Stimulated activated effector memory CD8-positive, alpha-beta T cell treated with anti-CD3 and anti-CD28 coated beads, Interleukin-12 subunit alpha, Interleukin-12 subunit beta, amount 100 ng/mL, for 72 hours (primary cell): ENCODE results near the gene FOCAD.

ENCODE experiments used
- ATAC-seq: fragments of 150-1000 bp; cut with Tn5 transposase; 2 replicates; pipeline ENCODE4 v1.10.0; 2021
- DNase-seq, 2 donors: peaks; one replicate each; pipeline ENCODE4 v3.0.0; 2021 to 2022; ENCODE audit warnings: low spot score in 2 of 2
- H3K27ac Mint-ChIP-seq: one replicate; pipeline ENCODE4 v1.8.0; 2022; ENCODE audit warnings: mild to moderate bottlenecking, mixed read lengths
- H3K36me3 Mint-ChIP-seq: one replicate; pipeline ENCODE4 v1.8.0; 2022; ENCODE audit warnings: mild to moderate bottlenecking, mixed read lengths
- H3K4me1 Mint-ChIP-seq: one replicate; pipeline ENCODE4 v1.8.0; 2022; ENCODE audit warnings: mixed read lengths
- H3K4me3 Mint-ChIP-seq: one replicate; pipeline ENCODE4 v1.8.0; 2022; ENCODE audit warnings: mild to moderate bottlenecking, mixed read lengths
- H3K9me3 Mint-ChIP-seq: one replicate; pipeline ENCODE4 v1.8.0; 2022; ENCODE audit warnings: mixed read lengths

The FOCAD gene

DNA sequence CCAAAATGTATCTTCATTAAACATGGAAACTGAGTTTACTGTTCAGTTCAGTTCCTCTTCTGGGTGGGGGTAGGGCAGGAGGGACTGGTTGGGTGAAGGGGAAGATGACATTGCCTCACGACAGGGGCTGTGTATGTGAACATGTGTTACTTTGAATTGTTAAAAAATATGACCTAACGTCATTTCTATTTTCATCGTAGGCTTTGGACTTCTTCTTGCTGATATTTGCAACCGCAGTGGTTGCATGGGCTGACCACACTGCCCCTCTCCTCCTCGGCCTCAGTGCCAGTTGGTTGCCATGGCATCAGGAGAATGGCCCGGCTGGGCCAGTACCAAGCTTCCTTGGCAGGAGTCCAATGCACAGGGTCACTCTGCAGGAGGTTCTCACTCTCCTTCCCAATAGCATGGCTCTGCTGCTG lies 305.9 kb downstream of the FOCAD start:
- no peak overlapping the region for H3K4me3 Mint-ChIP-seq
- no peak for DNase-seq
- no peak for ATAC-seq
- no peaks in the 10 kb centered on the region for H3K4me1 Mint-ChIP-seq
- H3K27ac Mint-ChIP-seq = no peak overlapping the region
- H3K9me3 Mint-ChIP-seq = no peaks in the 10 kb centered on the region
- peaks cover 33% of the 10 kb centered on the region for H3K36me3 Mint-ChIP-seq

DNA sequence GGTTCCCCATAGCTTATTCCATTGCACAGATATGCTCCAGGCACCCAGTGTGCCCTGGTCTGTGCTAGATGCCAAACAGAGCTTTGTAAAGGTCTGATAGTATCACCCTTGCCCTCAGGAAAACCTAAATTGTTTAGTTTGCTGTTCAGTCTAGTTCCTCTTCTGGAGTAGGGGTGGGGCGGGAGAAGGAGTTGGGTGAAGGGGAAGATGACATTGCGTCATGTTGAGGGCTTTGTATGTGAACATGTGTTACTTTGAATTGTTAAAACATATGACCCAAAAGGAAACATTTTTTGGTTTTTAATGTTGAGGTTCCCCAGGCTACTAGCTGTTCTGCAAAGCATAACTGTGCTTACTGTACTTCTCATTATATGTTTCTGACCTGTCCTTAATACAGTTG lies 306.8 kb downstream of the FOCAD start:
- Mint-ChIP-seq H3K9me3 (no peaks in the 10 kb centered on the region), H3K4me1 (no peaks in the 10 kb centered on the region), H3K4me3 (no peak overlapping the region), H3K36me3 (peaks cover 33% of the 10 kb centered on the region), H3K27ac (no peak overlapping the region)
- no peak for ATAC-seq
- no peak for DNase-seq

GRCh38 chr9:20994486-20994885 lies 310.4 kb downstream of the FOCAD start:
- Mint-ChIP-seq H3K4me3 (no peak overlapping the region), H3K4me1 (peaks cover 11% of the 10 kb centered on the region), H3K27ac (no peak overlapping the region), H3K9me3 (no peaks in the 10 kb centered on the region), H3K36me3 (peaks cover 10% of the 10 kb centered on the region)
- no peak for DNase-seq
- ATAC-seq = no peak

- Mint-ChIP-seq H3K27ac (no peak overlapping the region), H3K4me3 (no peak overlapping the region), H3K9me3 (peaks cover 3% of the 10 kb centered on the region), H3K4me1 (peaks cover 11% of the 10 kb centered on the region), H3K36me3 (peaks cover 5% of the 10 kb centered on the region)
- DNase-seq (no peak), ATAC-seq (no peak)
These were observed 311.6 kb downstream of the FOCAD start for GRCh38 chr9:20995616-20996015.

- peak overlapping the region; percentile 61 for H3K27ac Mint-ChIP-seq
- H3K9me3 Mint-ChIP-seq = peaks cover 3% of the 10 kb centered on the region
- H3K36me3 Mint-ChIP-seq = peaks cover 5% of the 10 kb centered on the region
- H3K4me3 Mint-ChIP-seq = no peak overlapping the region
- no peak for DNase-seq
- H3K4me1 Mint-ChIP-seq = peaks cover 21% of the 10 kb centered on the region
- no peak for ATAC-seq
These were observed 312.8 kb downstream of the FOCAD start for GRCh38 chr9:20996809-20997208.

- peaks cover 5% of the 10 kb centered on the region for H3K36me3 Mint-ChIP-seq
- H3K4me3 Mint-ChIP-seq = no peak overlapping the region
- no peak for DNase-seq
- ATAC-seq = peak; percentile 74
- peak overlapping the region; percentile 61 for H3K27ac Mint-ChIP-seq
- peaks cover 29% of the 10 kb centered on the region for H3K4me1 Mint-ChIP-seq
- peaks cover 3% of the 10 kb centered on the region for H3K9me3 Mint-ChIP-seq
These were observed 313.5 kb downstream of the FOCAD start for GRCh38 chr9:20997503-20998076.

DNA sequence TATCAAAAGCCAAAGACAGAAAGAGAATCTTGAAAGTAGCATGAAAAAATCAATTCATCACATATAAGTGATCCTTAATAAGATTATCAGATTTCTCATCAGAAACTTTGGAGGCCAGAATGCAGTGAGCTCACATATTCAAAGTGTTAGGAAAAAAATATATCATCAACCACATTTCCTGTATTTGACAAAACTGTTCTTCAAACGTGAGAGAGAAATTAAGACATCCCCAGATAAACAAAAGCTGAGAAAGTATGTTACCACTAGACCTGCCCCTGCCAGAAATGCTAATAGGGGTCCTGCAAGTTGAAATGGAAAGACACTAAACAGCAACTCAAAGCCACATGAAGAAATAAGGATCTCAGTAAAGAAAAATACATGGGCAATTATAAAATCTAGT lies 317.5 kb downstream of the FOCAD start:
- H3K9me3 Mint-ChIP-seq = peaks cover 3% of the 10 kb centered on the region
- peaks cover 18% of the 10 kb centered on the region for H3K36me3 Mint-ChIP-seq
- ATAC-seq (peak; percentile 78), DNase-seq (no peak)
- H3K4me3 Mint-ChIP-seq = peak overlapping the region; percentile 4
- H3K27ac Mint-ChIP-seq = peak overlapping the region; percentile 55
- H3K4me1 Mint-ChIP-seq = peaks cover 30% of the 10 kb centered on the region

DNA sequence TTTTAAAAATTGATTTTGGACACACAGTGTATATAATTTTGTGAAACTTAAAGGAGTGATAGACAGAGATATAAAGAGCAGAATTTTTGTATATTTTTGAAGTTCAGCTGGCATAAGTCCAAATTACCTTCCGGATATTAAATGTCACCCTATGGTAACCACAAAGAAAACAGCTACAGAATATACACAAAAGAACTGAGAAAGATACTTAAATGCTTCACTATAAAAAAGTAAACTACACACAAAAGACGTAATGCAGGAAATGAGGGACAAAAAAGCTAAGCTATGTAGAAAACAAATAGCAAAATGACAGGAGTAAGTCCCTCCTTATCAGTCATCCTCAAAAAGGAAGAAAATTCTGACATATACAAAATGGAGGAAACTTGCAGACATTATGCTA lies 318.0 kb downstream of the FOCAD start:
- H3K4me3 Mint-ChIP-seq = peak overlapping the region; percentile 4
- H3K36me3 Mint-ChIP-seq = peaks cover 23% of the 10 kb centered on the region
- peak overlapping the region; percentile 55 for H3K27ac Mint-ChIP-seq
- H3K4me1 Mint-ChIP-seq = peaks cover 27% of the 10 kb centered on the region
- ATAC-seq (no peak), DNase-seq (no peak)
- H3K9me3 Mint-ChIP-seq = peaks cover 3% of the 10 kb centered on the region

DNA sequence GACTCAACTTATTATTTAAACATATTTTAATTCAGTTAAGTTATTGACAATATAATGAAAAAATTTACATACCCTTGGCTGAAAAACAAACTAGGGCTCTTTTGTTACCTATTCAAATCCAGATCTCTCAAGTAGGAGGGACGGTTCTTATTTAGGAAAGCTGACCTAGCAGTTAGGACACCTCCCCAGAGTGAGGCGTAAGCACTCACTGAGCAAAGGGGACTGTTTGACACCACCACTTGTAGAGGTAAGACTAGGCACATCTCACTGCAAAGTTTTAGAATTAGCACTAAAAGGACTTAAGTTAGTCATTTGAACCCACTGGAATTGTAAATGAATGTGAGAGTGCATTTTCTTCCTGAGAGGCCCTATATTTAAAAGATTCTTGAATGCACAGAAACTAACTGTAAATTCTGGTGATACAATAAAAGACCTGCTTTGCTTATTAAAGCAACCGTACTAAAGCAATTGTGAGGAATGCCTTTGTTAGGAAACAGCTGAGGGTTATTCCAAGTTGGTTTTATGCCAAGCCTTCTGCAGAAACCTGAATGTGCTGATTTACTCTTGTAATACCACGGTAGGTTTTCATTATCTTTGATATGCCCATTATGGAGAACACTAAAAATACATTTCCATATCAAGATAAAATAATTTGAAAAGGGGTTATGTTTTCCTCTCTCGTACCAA lies 331.2 kb downstream of the FOCAD start:
- Mint-ChIP-seq H3K4me1 (peaks cover 4% of the 10 kb centered on the region), H3K4me3 (no peak overlapping the region), H3K9me3 (no peaks in the 10 kb centered on the region), H3K27ac (no peak overlapping the region), H3K36me3 (peaks cover 41% of the 10 kb centered on the region)
- no peak for ATAC-seq
- no peak for DNase-seq

GRCh38 chr9:21015995-21016394 lies 331.9 kb downstream of the FOCAD start:
- Mint-ChIP-seq H3K4me1 (peaks cover 4% of the 10 kb centered on the region), H3K27ac (no peak overlapping the region), H3K36me3 (peaks cover 38% of the 10 kb centered on the region), H3K4me3 (no peak overlapping the region), H3K9me3 (no peaks in the 10 kb centered on the region)
- DNase-seq = no peak
- ATAC-seq = no peak

DNA sequence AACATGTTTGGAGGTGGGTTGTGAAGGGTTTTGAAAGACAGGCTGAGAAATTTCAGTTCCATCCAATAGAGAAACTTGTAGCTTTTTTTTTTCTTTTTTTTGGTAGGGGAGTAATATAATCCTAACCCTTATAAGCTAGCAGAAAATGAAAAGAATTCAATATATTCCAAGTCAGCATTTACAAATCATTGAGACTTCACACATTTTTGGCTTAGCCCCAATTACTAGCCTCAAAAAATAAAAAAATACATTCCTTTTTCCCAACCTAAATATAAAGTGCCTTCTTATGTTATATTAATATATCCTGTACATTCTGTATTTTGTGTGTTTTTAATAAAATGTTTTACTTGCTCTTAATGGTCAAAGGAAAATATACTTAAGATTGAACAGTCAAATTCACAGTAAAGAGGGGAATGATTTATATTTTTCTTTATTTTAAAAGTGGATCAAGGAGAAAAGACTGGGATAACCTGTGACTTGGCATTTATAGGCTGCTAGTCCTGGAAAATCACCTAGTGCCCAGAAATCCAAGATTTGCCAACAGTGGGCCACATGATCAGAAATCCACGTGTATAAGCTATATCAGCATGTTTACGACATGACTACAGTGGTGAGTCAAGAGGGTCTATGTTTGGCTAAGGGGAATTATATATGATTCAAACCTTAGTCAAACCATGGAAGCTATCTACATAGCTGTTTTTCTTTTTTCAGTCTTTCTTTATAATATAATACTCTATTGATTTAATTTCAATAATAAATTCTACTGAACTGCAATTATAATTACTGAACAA lies 332.8 kb downstream of the FOCAD start:
- Mint-ChIP-seq H3K9me3 (no peaks in the 10 kb centered on the region), H3K36me3 (peaks cover 32% of the 10 kb centered on the region), H3K4me3 (no peak overlapping the region), H3K4me1 (peaks cover 4% of the 10 kb centered on the region), H3K27ac (no peak overlapping the region)
- ATAC-seq (peak; percentile 84), DNase-seq (no peak)

- peaks cover 4% of the 10 kb centered on the region for H3K4me1 Mint-ChIP-seq
- no peak for DNase-seq
- no peak overlapping the region for H3K27ac Mint-ChIP-seq
- no peak for ATAC-seq
- H3K9me3 Mint-ChIP-seq = no peaks in the 10 kb centered on the region
- H3K36me3 Mint-ChIP-seq = peaks cover 25% of the 10 kb centered on the region
- H3K4me3 Mint-ChIP-seq = no peak overlapping the region
These were observed 334.1 kb downstream of the FOCAD start for GRCh38 chr9:21018177-21018576.

GRCh38 chr9:21023861-21024260 lies 339.8 kb downstream of the FOCAD start:
- no peaks in the 10 kb centered on the region for H3K9me3 Mint-ChIP-seq
- H3K36me3 Mint-ChIP-seq = peaks cover 21% of the 10 kb centered on the region
- H3K4me1 Mint-ChIP-seq = peaks cover 14% of the 10 kb centered on the region
- DNase-seq (no peak), ATAC-seq (no peak)
- H3K27ac Mint-ChIP-seq = no peak overlapping the region
- no peak overlapping the region for H3K4me3 Mint-ChIP-seq

DNA sequence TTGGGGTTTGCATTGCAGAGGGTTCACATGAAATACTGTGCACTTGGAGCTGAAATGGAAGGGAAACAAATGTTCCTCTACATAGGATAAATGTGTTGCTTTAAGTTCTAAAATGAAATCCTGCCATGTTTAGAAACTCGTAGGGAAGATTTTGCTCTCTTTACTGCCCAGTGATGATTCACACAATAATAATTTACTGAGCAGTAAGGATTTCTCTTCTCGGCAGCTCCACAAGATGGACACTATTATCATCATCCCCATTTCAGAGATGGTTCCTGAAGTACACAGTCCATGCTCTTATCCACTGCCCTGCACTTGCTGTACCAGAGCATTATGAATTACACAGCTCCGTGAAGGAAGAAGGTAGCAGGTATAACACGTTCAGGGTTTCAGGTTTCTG lies 343.2 kb downstream of the FOCAD start:
- no peak overlapping the region for H3K27ac Mint-ChIP-seq
- peaks cover 16% of the 10 kb centered on the region for H3K4me1 Mint-ChIP-seq
- ATAC-seq = no peak
- H3K4me3 Mint-ChIP-seq = no peak overlapping the region
- no peak for DNase-seq
- peaks cover 21% of the 10 kb centered on the region for H3K36me3 Mint-ChIP-seq
- no peaks in the 10 kb centered on the region for H3K9me3 Mint-ChIP-seq

DNA sequence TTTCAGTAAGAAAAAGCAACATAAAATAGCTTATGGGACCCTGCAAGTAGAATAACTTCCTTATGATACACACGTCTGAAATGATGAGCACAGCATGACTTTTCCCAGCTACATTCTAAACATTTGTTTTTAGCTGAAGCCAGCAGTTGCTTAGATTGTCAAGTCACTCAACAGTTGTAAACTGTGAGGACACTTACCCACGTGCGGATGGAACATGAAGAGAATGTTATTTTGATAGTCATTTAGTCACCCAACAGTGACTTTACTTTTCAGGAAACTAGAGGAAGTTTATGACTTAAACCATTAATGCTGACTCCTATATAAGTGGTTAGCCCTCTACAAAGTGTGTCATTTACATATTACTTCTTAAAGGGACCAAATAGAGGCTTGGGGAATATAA lies 344.4 kb downstream of the FOCAD start:
- peak overlapping the region; percentile 23 for H3K27ac Mint-ChIP-seq
- H3K4me1 Mint-ChIP-seq = peaks cover 24% of the 10 kb centered on the region
- ATAC-seq (peak; percentile 69), DNase-seq (no peak)
- no peaks in the 10 kb centered on the region for H3K9me3 Mint-ChIP-seq
- H3K4me3 Mint-ChIP-seq = no peak overlapping the region
- peaks cover 19% of the 10 kb centered on the region for H3K36me3 Mint-ChIP-seq

DNA sequence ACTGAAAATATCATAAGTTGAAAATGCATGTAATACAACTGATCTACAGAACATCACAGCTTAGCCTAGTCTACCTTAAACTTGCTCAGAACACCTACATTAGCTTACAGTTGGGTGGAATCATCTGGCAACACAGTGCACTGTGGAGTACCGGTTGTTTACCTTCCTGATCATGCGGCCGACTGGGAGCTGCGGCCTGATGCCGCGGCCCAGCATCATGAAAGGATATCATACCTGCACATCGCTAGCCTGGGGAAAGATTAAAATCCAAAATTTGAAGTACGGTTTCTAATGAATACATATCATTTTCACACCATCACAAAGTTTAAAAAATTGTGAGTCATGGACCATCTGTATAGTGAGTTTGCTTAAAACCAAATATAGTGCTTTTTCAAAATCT lies 345.6 kb downstream of the FOCAD start:
- H3K4me1 Mint-ChIP-seq = peaks cover 28% of the 10 kb centered on the region
- H3K9me3 Mint-ChIP-seq = no peaks in the 10 kb centered on the region
- H3K4me3 Mint-ChIP-seq = no peak overlapping the region
- peaks cover 12% of the 10 kb centered on the region for H3K36me3 Mint-ChIP-seq
- H3K27ac Mint-ChIP-seq = no peak overlapping the region
- ATAC-seq = no peak
- DNase-seq = no peak
